ENCODE data around the gene PAIP2B. TPM values are rescaled to one million over a fixed set of nuclear protein-coding genes. Genes with fewer than 3 reads are reported as not detected.

PAIP2B gene
- total RNA-seq, 4 donors from 2014 or later: 11.2 to 16.9 (median 12.6) TPM

GRCh38 chr2:71250935-71251334, 24.0 kb upstream of the PAIP2B start:
- DNase-seq (ENCODE audit: extremely low spot score): no peak
- Histone ChIP-seq H3K27ac (replicated peaks in 1 of 4) (no peak overlapping the region), H3K27me3 (no peaks in the 10 kb centered on the region), H3K36me3 (no peaks in the 10 kb centered on the region), H3K4me3 (no peak overlapping the region), H3K9me3 (no peaks in the 10 kb centered on the region), H3K4me1 (no peaks in the 10 kb centered on the region)
- TF ChIP-seq POLR2A (IDR thresholded peaks at IDR 0.05; ENCODE audit: low read depth) (no peak), POLR2AphosphoS5 (IDR thresholded peaks at IDR 0.05) (no peak), CTCF (IDR thresholded peaks at IDR 0.05) (no peak), EP300 (IDR thresholded peaks at IDR 0.05) (no peak)
- 89% methylated on average over 8 of the region's 8 CpGs for WGBS
- intact Hi-C loops (cut with DNase I): no loop called here

- Histone ChIP-seq H3K4me3 (no peak overlapping the region), H3K4me1 (peaks cover 11 to 20% (median 14%) of the 10 kb centered on the region in 4 donors), H3K9me3 (no peaks in the 10 kb centered on the region), H3K27me3 (no peaks in the 10 kb centered on the region), H3K36me3 (no peaks in the 10 kb centered on the region), H3K27ac (replicated peaks in 1 of 4) (no peak overlapping the region)
- WGBS: 60% methylated on average over 1 of the region's 1 CpG
- TF ChIP-seq POLR2AphosphoS5 (IDR thresholded peaks at IDR 0.05) (no peak), CTCF (IDR thresholded peaks at IDR 0.05) (no peak), POLR2A (IDR thresholded peaks at IDR 0.05; ENCODE audit: low read depth) (no peak), EP300 (IDR thresholded peaks at IDR 0.05) (no peak)
- intact Hi-C loops (cut with DNase I): no loop called here
- no peak for DNase-seq (ENCODE audit: extremely low spot score)
Observed at GRCh38 chr2:71244302-71244660, 17.4 kb upstream of the PAIP2B start.

- H3K27me3 ChIP-seq: no peaks in the 10 kb centered on the region
- H3K36me3 ChIP-seq: no peaks in the 10 kb centered on the region
- no peak for DNase-seq (ENCODE audit: extremely low spot score)
- no peak overlapping the region for H3K27ac ChIP-seq (replicated peaks in 1 of 4)
- TF ChIP-seq POLR2A (IDR thresholded peaks at IDR 0.05; ENCODE audit: low read depth) (no peak), CTCF (IDR thresholded peaks at IDR 0.05) (no peak), POLR2AphosphoS5 (IDR thresholded peaks at IDR 0.05) (no peak), EP300 (IDR thresholded peaks at IDR 0.05) (no peak)
- intact Hi-C loops (cut with DNase I): no loop called here
- peaks cover 11 to 20% (median 14%) of the 10 kb centered on the region in 4 donors for H3K4me1 ChIP-seq
- WGBS: 75% methylated on average over 1 of the region's 1 CpG
- H3K4me3 ChIP-seq: no peak overlapping the region
- no peaks in the 10 kb centered on the region for H3K9me3 ChIP-seq
Observed at GRCh38 chr2:71243634-71244301, 16.9 kb upstream of the PAIP2B start.

GRCh38 chr2:71240794-71241193, 13.9 kb upstream of the PAIP2B start:
- DNase-seq (ENCODE audit: extremely low spot score): no peak
- Histone ChIP-seq H3K27ac (replicated peaks in 1 of 4) (no peak overlapping the region), H3K4me1 (peaks cover 11 to 20% (median 14%) of the 10 kb centered on the region in 4 donors), H3K36me3 (no peaks in the 10 kb centered on the region), H3K27me3 (no peaks in the 10 kb centered on the region), H3K9me3 (no peaks in the 10 kb centered on the region), H3K4me3 (no peak overlapping the region)
- intact Hi-C loops (cut with DNase I): no loop called here
- WGBS: 83% methylated on average over 3 of the region's 3 CpGs
- no peak for TF ChIP-seq POLR2A (IDR thresholded peaks at IDR 0.05; ENCODE audit: low read depth)
- no peak for TF ChIP-seq POLR2AphosphoS5 (IDR thresholded peaks at IDR 0.05)
- TF ChIP-seq CTCF (IDR thresholded peaks at IDR 0.05): no peak

- intact Hi-C loops (cut with DNase I): no loop called here
- no peak for DNase-seq (ENCODE audit: extremely low spot score)
- TF ChIP-seq EP300 (IDR thresholded peaks at IDR 0.05): no peak
- TF ChIP-seq POLR2A (IDR thresholded peaks at IDR 0.05; ENCODE audit: low read depth): no peak
- TF ChIP-seq CTCF (IDR thresholded peaks at IDR 0.05): no peak
- no peak for TF ChIP-seq POLR2AphosphoS5 (IDR thresholded peaks at IDR 0.05)
- H3K4me1 ChIP-seq: peaks cover 5 to 9% (median 7%) of the 10 kb centered on the region in 4 donors
- H3K27ac ChIP-seq (replicated peaks in 1 of 4): no peak overlapping the region
- H3K27me3 ChIP-seq: no peaks in the 10 kb centered on the region
- H3K4me3 ChIP-seq: no peak overlapping the region
- no peaks in the 10 kb centered on the region for H3K9me3 ChIP-seq
- no peaks in the 10 kb centered on the region for H3K36me3 ChIP-seq
Observed at GRCh38 chr2:71238089-71238488, 11.2 kb upstream of the PAIP2B start.

Data from esophagus muscularis mucosa (tissue), 4 donors.